ENCODE measurements around the gene RBFOX1. TPM values are rescaled to one million over a fixed set of nuclear protein-coding genes. Genes with fewer than 3 reads are reported as not detected.

The RBFOX1 gene
- polyA plus RNA-seq, 1 donor from 2014 or later, result 56.8 TPM

DNA sequence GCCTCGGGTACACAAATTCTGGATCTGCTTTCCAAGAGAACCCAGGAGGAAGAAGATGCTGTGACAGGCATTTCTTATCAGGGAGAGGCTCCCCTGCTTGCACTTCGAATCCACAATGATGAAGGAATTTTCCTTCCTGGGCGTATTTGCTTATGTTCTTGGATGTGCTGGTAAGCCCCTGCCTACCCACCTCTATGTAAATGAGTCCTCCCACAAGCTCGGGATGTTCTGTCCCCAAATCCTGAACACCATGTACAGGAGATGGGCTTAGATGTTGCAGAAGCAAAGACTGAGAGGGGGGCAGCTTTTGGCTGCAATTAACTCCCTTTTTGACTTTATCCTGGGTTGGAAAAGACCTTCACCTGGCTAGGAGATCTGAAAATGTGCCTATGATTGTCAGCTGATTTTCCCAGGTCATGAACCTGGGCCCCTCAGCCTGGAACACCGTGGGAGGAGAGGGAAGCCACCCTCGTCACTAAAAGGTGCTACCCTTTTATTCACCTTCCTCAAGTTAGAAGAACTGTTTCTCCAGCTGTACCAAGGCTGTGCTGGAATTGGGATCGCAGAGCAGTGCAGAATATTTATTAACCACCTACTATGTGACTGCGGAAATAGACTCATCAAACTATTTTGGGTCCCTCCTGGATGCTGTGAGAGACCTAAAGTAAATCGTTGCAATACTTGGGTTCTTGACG is 150.1 kb downstream of the RBFOX1 start:
- H3K9me2 ChIP-seq (ENCODE audit: insufficient read depth, low read length), result no peaks in the 10 kb centered on the region
- no peaks in the 10 kb centered on the region for H3K27me3 ChIP-seq (ENCODE audit: insufficient read depth, low read depth, low read length)
- no peaks in the 10 kb centered on the region for H4K20me1 ChIP-seq (ENCODE audit: insufficient read depth)
- no peak overlapping the region for H3K9ac ChIP-seq (ENCODE audit: low read length)
- no peak overlapping the region for H3K4me3 ChIP-seq (ENCODE audit: low read length)
- H3F3A ChIP-seq (ENCODE audit: insufficient read depth, low read length, poor library complexity, severe bottlenecking), result no peaks in the 10 kb centered on the region
- H3K9me3 ChIP-seq (ENCODE audit: low read length), result no peaks in the 10 kb centered on the region
- no peak overlapping the region for H3K27ac ChIP-seq (ENCODE audit: low read length)
- no peaks in the 10 kb centered on the region for H3K79me2 ChIP-seq (replicated peaks; ENCODE audit: insufficient read depth, low read length)
- H2AFZ ChIP-seq (ENCODE audit: low read depth, low read length), result no peak overlapping the region
- no peaks in the 10 kb centered on the region for H3K36me3 ChIP-seq (ENCODE audit: insufficient read depth, low read length)
- no peak overlapping the region for H3K4me2 ChIP-seq (ENCODE audit: low read length)
- TF ChIP-seq EZH2 (IDR thresholded peaks at IDR 0.05; ENCODE audit: borderline replicate concordance, insufficient read depth, low read length, poor library complexity, severe bottlenecking), result no peak
- TF ChIP-seq RAD21 (conservative IDR thresholded peaks at IDR 0.05), result no peak
- TF ChIP-seq, protein P1, sequence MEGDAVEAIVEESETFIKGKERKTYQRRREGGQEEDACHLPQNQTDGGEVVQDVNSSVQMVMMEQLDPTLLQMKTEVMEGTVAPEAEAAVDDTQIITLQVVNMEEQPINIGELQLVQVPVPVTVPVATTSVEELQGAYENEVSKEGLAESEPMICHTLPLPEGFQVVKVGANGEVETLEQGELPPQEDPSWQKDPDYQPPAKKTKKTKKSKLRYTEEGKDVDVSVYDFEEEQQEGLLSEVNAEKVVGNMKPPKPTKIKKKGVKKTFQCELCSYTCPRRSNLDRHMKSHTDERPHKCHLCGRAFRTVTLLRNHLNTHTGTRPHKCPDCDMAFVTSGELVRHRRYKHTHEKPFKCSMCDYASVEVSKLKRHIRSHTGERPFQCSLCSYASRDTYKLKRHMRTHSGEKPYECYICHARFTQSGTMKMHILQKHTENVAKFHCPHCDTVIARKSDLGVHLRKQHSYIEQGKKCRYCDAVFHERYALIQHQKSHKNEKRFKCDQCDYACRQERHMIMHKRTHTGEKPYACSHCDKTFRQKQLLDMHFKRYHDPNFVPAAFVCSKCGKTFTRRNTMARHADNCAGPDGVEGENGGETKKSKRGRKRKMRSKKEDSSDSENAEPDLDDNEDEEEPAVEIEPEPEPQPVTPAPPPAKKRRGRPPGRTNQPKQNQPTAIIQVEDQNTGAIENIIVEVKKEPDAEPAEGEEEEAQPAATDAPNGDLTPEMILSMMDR (IDR thresholded peaks at IDR 0.05; ENCODE audit: poor library complexity, severe bottlenecking), result no peak
- TF ChIP-seq MXI1 (conservative IDR thresholded peaks at IDR 0.05; ENCODE audit: poor library complexity, severe bottlenecking), result no peak

DNA sequence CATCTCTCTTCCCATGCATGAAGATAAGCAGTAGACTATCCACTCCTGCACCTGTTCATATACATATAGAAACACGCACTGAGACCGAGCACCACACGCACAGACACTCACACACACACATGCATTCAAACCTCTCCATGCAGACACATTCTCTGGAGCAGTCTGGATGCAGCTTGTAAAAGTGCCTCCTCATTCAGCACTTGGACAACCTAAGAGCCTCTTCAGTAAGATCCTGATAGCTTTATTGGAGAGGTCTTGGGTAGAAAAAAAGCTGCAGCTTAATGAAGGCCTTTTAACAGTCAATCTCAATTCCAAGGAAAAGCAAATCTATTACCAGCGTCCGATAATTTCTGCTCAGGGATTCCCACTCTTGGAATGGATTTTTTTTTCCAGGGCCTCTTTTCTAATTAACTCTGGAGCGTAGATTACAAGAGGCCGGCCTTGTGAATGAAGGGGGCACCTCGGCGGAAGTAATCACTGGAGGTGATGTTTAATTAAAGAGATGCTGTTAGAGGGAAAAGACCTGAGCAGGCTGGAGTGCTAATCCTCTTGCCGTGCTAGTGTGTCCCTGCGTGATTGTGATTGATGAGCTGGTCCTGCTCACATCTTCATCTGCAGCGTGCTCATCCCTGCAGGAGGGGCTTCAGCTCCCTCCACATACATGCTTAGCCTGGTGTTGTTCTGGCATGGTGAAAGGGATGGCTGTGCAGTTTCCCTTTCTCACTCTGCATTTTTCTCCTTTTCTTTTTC is 155.1 kb downstream of the RBFOX1 start:
- Histone ChIP-seq H3K4me2 (ENCODE audit: low read length) (no peak overlapping the region), H4K20me1 (ENCODE audit: insufficient read depth) (no peaks in the 10 kb centered on the region), H3K9ac (ENCODE audit: low read length) (peak overlapping the region; percentile 7), H3K79me2 (replicated peaks; ENCODE audit: insufficient read depth, low read length) (no peaks in the 10 kb centered on the region), H3K9me3 (ENCODE audit: low read length) (no peaks in the 10 kb centered on the region), H2AFZ (ENCODE audit: low read depth, low read length) (no peak overlapping the region), H3K9me2 (ENCODE audit: insufficient read depth, low read length) (no peaks in the 10 kb centered on the region), H3K27me3 (ENCODE audit: insufficient read depth, low read depth, low read length) (no peaks in the 10 kb centered on the region), H3K36me3 (ENCODE audit: insufficient read depth, low read length) (no peaks in the 10 kb centered on the region), H3K4me3 (ENCODE audit: low read length) (peak overlapping the region; percentile 28), H3K27ac (ENCODE audit: low read length) (peak overlapping the region; percentile 13), H3F3A (ENCODE audit: insufficient read depth, low read length, poor library complexity, severe bottlenecking) (peaks cover 7% of the 10 kb centered on the region)
- no peak for TF ChIP-seq TAF1 (IDR thresholded peaks at IDR 0.05; ENCODE audit: low read depth)
- TF ChIP-seq, protein P2, sequence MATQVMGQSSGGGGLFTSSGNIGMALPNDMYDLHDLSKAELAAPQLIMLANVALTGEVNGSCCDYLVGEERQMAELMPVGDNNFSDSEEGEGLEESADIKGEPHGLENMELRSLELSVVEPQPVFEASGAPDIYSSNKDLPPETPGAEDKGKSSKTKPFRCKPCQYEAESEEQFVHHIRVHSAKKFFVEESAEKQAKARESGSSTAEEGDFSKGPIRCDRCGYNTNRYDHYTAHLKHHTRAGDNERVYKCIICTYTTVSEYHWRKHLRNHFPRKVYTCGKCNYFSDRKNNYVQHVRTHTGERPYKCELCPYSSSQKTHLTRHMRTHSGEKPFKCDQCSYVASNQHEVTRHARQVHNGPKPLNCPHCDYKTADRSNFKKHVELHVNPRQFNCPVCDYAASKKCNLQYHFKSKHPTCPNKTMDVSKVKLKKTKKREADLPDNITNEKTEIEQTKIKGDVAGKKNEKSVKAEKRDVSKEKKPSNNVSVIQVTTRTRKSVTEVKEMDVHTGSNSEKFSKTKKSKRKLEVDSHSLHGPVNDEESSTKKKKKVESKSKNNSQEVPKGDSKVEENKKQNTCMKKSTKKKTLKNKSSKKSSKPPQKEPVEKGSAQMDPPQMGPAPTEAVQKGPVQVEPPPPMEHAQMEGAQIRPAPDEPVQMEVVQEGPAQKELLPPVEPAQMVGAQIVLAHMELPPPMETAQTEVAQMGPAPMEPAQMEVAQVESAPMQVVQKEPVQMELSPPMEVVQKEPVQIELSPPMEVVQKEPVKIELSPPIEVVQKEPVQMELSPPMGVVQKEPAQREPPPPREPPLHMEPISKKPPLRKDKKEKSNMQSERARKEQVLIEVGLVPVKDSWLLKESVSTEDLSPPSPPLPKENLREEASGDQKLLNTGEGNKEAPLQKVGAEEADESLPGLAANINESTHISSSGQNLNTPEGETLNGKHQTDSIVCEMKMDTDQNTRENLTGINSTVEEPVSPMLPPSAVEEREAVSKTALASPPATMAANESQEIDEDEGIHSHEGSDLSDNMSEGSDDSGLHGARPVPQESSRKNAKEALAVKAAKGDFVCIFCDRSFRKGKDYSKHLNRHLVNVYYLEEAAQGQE (IDR thresholded peaks at IDR 0.05; ENCODE audit: borderline replicate concordance), result peak; percentile 15

DNA sequence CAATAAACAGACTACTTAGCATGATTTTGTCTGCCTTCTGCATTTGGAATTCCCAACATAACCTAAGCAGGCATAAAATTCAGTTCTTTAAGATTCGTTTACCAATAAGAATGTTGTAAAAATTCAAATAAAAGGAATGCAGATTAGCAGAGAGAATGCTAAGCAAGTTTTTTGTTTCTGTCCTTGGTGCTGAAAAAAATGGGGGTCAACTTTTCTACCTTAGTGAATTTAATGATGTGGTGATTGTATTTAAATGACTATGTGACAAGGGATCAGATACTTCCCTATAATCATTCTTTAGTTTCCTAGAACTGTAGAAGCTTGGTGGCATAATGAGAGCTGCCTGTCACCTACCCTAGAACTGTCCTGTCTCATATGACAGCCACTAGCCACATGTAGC is 159.5 kb downstream of the RBFOX1 start:
- Histone ChIP-seq H3K36me3 (ENCODE audit: insufficient read depth, low read length) (no peaks in the 10 kb centered on the region), H3K9ac (ENCODE audit: low read length) (no peak overlapping the region), H3K4me3 (ENCODE audit: low read length) (no peak overlapping the region), H3K4me2 (ENCODE audit: low read length) (no peak overlapping the region), H3F3A (ENCODE audit: insufficient read depth, low read length, poor library complexity, severe bottlenecking) (peaks cover 7% of the 10 kb centered on the region), H2AFZ (ENCODE audit: low read depth, low read length) (no peak overlapping the region), H3K9me3 (ENCODE audit: low read length) (no peaks in the 10 kb centered on the region), H3K27ac (ENCODE audit: low read length) (no peak overlapping the region), H3K9me2 (ENCODE audit: insufficient read depth, low read length) (no peaks in the 10 kb centered on the region), H3K79me2 (replicated peaks; ENCODE audit: insufficient read depth, low read length) (no peaks in the 10 kb centered on the region), H4K20me1 (ENCODE audit: insufficient read depth) (no peaks in the 10 kb centered on the region), H3K27me3 (ENCODE audit: insufficient read depth, low read depth, low read length) (no peaks in the 10 kb centered on the region)
- TF ChIP-seq, protein P1 (IDR thresholded peaks at IDR 0.05; ENCODE audit: poor library complexity, severe bottlenecking), result no peak
